NCI-H2196 treated with DMSO at 0.1 percent for 48 hours (cell line): ENCODE results near the gene FOXN3.
"Not testable (repeated sequence)": the region's sequence is repeated elsewhere in the genome, so short reads cannot be mapped to it uniquely, and the experiment has no call there.

ENCODE experiments used
- DNase-seq: peaks from one replicate; lab custom pipeline; 2025; ENCODE audit not compliant: unreplicated experiment; lab: John Stamatoyannopoulos, UW

FOXN3 gene

GRCh38 chr14:89206389-89207031, 210.5 kb downstream of the FOXN3 start:
- DNase-seq, result no peak

DNA sequence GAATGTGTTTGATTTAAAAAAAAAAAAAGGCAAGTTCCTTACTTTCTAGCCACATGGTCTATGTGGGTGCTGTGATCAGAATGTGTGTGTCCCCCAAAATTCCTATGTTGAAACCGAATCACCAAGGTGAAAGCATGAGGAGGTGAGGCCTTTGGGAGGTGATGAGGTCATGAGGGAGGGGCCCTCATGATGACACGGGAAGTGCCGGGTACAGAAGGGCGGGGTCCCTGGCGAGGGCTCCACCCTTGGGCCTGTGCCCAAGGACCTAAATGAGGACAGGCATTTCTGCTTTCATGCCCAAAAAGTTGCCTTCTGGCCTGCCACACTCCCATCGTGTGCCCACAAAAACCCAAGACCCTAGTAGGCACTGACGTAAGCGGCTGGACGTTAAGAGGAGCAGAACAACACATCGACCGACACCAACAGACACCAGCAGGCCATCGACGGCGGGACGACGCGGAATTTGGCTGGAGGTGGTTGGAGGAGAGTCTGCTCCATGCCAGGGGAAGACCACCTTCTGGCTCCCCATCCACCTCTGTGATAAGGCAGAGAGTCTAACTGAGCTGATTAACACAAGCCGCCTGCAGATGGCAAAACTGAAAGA, 211.8 kb downstream of the FOXN3 start:
- DNase-seq, result no peak

DNA sequence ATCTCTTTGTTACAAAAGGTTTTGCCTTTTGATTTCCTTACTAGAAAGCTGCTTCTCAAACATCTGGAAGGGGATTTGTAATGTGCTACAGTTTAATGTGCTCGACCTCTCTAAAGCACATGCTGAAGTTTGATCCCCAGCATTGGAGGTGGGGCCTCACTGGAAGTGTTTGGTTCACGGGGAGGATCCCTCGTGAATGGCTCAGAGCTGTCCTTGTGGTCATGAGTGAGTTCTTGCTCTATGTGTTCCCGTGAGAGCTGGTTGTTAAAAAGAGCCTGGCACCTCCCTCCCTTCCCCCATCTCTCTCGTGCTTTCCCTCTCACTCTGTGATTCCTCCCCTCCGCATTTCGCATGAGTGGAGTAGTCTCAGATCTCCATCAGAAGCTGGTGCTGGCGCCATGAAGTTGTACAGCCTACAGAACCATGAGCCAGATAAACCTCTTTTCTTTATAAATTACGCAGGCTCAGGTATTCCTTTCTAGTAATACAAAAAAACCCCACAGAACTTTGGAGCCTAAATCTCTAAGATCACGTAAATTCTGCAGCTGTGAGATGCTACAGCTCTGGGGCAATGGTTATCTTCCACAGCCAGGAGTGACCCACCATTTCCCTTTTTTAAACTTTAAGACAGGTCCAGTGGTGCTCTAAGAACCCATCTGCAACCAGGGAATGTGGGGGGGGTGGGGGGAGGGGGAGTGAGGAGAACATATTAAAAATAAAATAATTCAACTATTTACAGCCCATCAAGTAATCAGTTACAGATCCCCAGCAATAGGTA, 214.4 kb downstream of the FOXN3 start:
- no peak for DNase-seq

GRCh38 chr14:89201645-89202044, 215.4 kb downstream of the FOXN3 start:
- DNase-seq, result no peak

DNA sequence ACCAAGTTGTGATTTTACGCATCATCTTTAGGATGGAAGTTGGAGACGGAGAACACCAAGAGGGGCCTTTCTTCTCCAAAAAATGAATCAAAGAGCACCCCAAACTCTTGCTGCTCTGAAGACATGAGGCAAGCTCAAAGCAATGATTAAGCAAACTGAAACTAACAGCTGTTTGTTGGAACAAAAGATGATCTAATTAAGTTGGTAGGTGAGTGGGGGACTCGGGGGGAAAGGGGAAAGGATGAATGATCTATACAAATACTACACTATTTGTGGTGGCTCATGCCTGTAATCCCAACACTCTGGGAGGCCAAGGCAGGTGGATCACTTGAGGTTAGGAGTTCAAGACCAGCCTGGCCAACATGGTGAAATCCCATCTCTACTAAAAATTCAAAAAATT, 217.7 kb downstream of the FOXN3 start:
- DNase-seq, result not testable (repeated sequence)

DNA sequence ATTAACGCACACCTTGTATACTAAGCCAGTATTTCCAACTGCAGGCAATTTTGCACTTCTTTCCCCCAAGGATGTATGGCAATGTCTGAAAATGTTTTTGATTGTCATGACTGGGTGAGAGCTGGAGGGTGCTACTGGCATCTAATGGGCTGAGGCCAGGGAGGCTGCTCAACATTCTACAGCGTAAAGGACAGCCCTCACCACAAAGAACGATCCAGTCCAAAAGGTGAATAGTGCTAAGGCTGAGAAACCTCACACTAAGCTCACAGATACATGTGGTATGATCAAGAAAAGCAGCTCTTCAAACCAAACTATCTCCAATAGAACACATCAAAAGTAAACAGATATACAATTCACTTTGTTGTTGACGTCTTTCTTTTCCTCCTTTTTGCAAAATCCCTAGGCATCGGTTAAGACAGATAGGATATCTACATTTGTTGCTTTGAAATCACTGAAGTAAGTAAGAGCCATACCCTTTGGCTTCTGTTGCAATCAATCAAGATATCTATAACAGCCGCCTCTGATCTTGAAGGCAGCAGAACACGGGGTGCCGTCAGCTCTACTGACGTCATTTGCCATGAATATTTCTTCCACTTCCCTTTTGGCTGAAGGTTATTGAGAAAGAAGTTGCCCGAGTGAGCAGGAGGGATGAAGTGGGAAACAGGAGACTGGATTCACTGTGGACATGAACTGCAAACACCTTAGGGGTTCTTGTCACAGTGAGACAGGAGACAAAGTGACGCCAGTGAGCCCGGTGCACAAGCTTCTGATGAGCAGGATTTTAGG, 218.3 kb downstream of the FOXN3 start:
- DNase-seq, result no peak

GRCh38 chr14:89197623-89198022, 219.4 kb downstream of the FOXN3 start:
- no peak for DNase-seq

DNA sequence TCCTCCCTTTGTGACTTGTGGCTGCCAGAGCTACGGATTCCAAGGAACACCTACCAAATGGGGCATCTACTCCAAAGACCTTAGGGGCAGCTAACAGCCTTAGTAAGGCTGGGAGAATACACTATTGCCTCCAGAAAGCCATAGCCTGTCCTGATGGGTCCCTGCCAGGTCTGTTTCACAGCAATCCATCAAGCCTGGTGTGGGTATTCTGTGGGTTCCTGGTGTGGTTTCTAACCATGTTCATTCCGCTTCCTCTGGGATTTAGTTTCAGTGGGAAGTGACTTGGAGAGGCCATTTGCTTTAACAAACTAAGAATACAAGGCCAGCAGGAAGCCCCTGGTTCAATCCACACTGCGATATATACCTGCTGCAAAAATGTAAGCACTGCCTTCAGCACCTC, 220.5 kb downstream of the FOXN3 start:
- DNase-seq, result no peak

GRCh38 chr14:89194376-89194775, 222.7 kb downstream of the FOXN3 start:
- no peak for DNase-seq

DNA sequence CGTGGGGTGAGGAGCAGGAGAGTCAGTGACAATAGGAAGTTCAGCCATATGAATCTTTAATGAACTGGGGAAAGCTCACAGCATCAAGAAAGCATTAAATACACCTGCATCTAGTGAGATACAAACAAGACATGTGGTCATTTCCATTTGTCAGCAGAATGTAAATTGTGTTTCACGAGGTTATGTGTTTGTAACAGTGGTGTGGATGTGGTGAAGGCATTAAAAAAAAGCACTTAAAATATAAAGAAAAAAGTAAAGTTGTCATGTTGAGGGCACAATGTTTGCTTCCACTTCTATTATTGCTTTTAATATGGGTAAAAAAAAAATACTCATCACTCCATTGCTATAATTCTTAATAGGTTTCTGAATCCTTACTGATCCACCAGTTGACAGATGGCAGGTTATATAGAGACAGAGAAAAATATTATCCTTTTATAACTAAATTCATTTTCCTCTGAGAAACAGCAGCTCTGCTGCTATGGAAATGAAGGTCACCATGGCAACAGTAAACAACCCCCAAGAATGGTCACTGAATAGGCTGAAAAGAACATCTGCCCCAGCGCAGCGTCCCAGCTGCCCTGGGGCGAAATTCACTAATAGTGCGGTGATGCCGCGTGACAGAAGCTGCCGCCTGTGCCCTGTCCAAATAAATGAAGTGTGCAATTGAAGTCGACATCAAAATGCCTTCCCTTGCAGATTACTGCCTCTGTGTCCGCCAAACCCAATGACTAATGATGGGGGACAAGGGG, 226.1 kb downstream of the FOXN3 start:
- peak; percentile 44 for DNase-seq

- no peak for DNase-seq
Measured at GRCh38 chr14:89188492-89188891, 228.5 kb downstream of the FOXN3 start.

- no peak for DNase-seq
Measured at GRCh38 chr14:89187501-89187900, 229.5 kb downstream of the FOXN3 start.

GRCh38 chr14:89186856-89187376, 230.1 kb downstream of the FOXN3 start:
- no peak for DNase-seq

DNA sequence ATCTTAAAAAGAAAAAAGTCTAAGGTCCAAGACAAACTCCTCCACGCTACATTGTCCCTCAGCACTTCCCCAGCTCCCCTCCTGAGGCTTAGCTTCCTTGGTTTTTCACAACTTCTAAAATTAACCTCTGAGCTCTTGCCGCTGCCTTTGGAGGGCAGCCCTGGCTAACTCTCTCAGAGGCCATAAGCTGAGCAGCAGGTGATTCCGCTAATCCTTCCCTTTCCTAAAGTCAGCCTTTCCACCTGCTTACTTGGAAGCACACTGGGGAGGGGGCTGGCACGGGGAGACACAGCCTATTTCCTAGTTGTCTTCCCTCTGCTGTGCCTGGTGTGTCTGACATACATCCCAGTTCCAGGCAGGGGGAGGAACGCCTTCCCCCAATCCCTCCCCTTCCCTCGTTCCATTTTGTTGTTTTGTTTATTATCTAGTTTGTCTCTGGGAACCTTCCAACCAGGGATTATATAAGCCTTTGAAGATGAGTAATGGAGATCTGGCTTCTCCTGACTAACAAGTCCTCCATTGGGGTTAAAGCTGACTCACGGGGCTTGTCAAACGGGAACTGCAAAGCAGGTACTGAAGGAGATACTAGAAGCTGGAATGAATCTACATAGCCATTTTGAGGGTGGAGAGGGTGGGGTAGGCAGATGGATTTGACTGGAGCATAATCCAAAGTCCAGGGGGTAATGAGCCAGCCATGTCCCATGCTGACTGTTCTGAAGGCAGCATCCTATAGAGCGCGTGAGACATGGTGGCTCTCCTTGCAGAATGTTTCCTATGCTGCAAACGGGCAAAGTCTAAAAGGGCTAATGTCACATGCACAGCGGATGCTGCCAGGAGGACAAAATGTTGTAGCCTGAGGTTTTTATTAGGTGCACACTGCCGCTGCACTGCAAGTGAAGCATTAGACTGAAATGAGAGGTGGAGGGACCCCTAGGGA, 230.8 kb downstream of the FOXN3 start:
- DNase-seq, result no peak

DNA sequence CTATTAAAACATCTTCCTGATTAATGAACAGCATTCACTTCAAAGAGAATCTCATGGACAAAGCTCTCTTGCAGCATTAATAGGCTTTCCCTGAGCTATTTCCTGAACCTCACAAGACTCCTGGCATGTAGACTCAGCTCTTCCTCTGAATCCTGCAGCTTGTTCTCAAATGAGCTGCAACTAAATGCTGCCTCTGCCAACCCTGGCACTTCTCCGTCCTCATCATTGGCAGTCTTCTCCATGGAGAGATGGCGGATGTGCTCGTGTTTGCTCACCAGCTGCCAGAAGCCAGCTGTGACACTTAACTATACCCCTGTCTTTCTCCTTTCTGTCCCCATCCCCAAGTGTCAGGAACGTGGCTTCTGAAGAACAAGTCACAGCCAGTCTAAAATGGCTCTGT, 232.1 kb downstream of the FOXN3 start:
- no peak for DNase-seq

DNA sequence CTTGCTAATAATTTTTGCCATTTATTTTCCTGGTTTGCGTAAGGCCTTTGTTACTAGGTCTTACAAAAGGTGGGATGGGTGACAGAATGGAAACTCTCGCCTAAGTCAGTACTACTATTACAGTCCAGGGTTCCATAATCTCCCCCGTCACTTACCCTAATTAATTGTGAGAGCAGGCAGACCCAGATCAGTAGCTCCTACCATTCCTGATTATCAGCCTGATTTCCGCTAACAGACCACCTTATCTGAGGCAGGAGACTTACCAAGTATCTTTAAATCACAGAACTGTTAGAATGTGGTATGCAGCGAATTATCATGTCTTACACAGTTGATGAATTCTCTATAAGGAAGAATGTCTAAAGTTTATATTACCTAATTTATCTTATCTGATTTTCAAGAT, 234.7 kb downstream of the FOXN3 start:
- no peak for DNase-seq

- DNase-seq, result no peak
Measured at GRCh38 chr14:89180546-89180945, 236.5 kb downstream of the FOXN3 start.

GRCh38 chr14:89179891-89180404, 237.1 kb downstream of the FOXN3 start:
- no peak for DNase-seq

DNA sequence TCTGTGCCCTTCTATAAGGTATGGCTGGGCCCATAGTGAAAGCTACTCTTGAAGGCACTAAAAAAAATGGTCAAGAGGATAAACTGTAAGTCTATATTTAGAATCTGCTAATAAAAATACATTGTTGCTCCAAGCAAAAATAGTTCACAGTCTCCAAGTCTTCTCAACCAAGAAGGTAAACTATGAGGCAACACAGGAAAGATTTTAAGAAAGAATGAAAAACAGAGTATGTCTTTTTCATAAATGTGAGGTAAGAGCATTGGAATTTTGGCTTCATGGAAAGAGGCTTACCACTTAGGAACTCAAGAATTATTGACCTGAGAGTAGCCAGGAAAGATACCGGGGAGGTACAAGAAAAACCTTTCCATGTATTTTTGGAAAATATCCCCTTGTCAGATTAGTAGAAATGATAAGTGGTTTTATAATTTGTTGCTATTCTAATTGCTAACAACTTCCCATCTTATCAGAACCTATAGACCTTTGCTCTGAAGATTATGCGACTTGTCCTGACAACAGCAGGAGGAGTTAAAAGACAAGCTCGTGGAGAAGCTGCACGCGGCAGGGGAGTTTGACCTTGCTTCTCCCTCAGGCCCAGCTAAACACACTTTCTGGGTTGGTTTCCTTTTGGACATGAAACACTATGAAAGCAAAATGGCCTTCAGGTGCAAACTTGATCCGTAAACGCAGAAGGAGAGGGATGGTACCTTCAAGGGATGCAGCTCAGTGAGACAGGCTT, 238.1 kb downstream of the FOXN3 start:
- no peak for DNase-seq
